ENCODE results near the gene NYAP2.

The NYAP2 gene

DNA sequence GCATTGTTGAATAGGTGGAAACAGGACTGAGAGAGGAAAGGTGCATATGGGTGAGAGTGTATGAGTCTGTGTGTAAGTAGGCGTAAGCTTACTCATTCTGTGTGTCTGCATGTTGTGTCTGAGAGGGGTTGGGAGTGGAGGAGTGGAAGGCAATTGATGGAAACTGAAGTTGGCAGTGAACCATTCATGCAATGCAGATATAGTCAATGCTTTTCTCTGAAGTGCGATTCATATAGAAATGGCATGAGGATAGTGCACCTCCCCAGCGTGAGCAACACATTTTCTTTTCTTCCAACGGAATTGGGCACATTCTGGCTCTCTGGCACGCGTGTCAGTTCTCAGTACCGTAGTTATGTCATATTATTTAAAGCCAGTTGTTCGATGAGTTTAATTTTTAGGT is 250.5 kb downstream of the NYAP2 start:
- TF ChIP-seq, protein P1, sequence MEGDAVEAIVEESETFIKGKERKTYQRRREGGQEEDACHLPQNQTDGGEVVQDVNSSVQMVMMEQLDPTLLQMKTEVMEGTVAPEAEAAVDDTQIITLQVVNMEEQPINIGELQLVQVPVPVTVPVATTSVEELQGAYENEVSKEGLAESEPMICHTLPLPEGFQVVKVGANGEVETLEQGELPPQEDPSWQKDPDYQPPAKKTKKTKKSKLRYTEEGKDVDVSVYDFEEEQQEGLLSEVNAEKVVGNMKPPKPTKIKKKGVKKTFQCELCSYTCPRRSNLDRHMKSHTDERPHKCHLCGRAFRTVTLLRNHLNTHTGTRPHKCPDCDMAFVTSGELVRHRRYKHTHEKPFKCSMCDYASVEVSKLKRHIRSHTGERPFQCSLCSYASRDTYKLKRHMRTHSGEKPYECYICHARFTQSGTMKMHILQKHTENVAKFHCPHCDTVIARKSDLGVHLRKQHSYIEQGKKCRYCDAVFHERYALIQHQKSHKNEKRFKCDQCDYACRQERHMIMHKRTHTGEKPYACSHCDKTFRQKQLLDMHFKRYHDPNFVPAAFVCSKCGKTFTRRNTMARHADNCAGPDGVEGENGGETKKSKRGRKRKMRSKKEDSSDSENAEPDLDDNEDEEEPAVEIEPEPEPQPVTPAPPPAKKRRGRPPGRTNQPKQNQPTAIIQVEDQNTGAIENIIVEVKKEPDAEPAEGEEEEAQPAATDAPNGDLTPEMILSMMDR (IDR thresholded peaks at IDR 0.05; ENCODE audit: extremely low read depth, missing control alignments) = no peak
- no peak for DNase-seq (ENCODE audit: low spot score)

DNA sequence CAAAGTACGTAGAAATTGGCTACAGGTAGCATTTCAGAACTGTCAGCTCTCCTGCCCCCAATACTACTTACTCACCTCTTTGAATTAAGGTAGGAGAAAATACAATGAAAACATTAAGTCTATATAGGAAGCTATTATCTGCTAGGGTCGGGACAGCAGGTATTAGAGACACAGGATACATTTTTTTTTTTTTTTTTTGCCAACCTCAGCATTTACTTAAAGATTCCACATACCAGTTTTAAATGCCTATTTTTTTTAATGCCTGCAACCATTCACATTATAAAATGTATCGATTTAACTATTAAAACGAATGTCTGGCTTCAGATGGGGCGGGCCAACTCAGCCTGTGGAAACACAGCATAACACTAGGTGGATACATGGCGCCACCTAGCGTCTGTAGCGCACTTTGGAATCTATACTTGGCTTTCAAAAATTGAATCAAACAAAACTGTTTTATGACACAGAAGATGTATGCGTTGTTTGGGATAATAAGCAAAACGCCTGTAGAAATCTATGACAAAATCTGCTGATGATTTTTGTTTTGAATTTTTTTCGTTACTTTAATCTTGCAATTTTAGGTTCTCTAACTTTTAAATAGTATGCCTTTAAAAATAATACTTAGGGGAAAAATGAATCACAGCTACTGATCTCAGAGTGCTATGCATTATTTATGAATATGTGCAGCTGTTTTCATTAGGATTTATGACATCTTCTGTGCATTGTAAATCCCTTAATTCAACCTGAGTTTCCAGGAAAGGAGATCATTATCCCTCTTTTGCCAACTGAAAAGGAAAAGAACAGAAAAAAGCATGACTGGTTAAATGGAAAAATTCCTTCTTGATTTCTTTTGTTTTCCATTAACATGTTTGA is 261.0 kb downstream of the NYAP2 start:
- TF ChIP-seq, protein P1 (IDR thresholded peaks at IDR 0.05; ENCODE audit: extremely low read depth, missing control alignments) = peak; percentile 76
- peak; percentile 63 for DNase-seq (ENCODE audit: low spot score)

DNA sequence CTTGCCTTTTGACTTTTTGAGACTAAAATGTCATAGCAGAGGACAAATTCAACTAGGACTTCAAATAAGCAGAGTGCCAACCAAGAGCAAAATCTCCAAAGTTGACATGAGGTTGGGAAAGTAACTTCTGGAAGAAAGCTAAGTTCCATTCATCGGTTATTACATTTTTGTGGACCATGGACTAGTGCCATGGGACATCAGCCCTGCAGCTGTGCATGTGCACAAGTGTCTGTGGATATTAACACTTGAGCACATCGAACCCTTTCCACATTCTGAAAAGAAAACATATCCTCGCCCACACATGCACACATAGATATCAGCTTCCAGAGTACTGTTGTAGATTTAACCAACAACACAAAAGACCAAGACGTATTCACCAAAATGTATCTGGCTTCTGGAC is 262.6 kb downstream of the NYAP2 start:
- no peak for DNase-seq (ENCODE audit: low spot score)
- TF ChIP-seq, protein P1 (IDR thresholded peaks at IDR 0.05; ENCODE audit: extremely low read depth, missing control alignments) = no peak

DNA sequence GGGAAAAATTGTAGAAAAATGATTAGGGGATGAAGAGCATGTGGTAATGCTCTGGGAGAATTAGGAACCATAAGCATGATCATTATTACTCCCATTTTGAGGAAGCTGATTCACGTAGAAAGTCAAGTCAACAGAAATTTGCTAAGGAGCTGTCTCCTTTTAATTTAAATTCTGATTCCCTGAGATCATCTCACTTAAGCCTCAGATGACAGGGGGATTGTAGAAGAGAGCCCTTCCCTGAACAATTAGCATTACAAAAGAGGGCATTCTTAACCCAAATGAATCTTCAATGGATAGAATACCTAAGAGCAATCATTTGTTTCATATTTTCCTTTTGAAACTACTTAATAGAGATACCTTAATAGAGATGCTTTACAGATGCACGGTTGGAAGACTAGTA is 267.9 kb downstream of the NYAP2 start:
- DNase-seq (ENCODE audit: low spot score) = no peak
- TF ChIP-seq, protein P1 (IDR thresholded peaks at IDR 0.05; ENCODE audit: extremely low read depth, missing control alignments) = no peak

DNA sequence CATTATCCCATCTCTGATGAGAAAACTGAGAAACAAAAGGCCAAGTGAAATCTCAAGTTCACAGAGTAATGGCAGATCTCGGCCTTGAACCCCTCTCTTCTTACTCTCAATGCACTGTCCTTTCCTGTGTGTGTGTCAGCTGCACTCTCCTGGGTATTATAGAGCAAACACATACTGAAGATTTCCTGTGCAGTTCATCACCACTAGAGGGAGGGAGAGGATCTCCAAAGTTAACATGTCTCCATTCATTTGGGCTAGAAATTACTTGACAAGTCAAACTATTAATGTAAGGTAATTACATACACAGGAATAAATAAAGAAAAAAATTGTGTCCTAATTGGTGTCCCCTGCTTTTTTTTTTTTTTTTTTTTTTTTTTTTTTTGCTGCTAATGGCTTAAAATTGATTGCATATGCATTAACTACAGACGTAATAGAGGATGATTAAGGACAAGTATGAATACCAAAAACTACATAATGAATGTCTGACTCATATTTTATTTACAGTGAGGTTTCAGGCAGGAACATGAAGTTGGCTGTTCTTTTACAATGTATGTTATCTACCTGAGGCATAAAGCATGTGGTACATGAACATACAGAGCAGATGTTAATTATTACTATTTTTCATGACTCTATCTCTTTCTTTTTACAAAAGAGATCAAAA is 269.2 kb downstream of the NYAP2 start:
- DNase-seq (ENCODE audit: low spot score) = peak; percentile 42
- TF ChIP-seq, protein P1 (IDR thresholded peaks at IDR 0.05; ENCODE audit: extremely low read depth, missing control alignments) = peak; percentile 48

DNA sequence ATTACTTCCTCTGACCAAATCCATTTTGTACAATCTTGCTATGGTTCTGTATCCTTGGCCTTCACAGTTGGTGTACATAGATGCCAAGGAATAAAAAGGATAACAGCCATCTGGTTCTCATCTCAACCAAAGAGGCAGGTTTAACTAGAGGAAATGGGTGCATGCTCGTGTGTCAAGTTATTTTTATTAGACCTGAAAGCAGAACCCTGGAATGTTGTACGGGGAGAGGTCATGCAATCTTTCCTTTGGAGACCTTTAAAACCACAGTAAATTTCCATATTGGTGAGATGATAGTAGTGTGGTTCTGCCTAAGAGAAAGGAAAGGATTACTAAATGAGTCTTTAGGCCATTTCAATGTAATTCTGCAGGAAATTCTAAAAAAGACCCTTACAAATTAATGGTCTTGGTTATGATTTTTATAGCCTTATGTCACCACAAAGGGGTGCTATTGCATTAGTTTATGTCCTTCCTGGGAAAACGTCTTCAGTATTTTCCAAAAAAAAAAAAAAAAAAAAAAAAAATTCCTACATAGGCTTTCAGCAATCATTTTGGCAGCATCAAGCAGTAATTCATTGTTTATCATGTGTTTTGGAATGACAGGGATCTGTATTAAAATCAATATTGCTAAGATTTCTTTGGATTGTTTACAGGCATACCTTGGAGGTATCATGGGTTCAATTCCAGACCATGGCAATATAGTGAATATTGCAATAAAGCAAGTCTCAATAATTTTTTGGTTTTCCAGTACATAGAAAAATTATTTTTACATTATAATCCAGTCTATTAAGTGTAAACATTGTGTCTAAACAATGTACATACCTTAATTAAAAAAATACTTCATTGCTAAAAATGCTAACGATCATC is 270.8 kb downstream of the NYAP2 start:
- TF ChIP-seq, protein P1 (IDR thresholded peaks at IDR 0.05; ENCODE audit: extremely low read depth, missing control alignments) = no peak

More for the DNA sequence above, 270.8 kb downstream of the NYAP2 start:
- no peak for DNase-seq (ENCODE audit: low spot score)

All from GM20000 (cell line).